Measurements from ENCODE around the gene HRH3.

GRCh38 chr20:62201173-62202082, 18.6 kb downstream of the HRH3 start:
- no peak for TF ChIP-seq CTCF (IDR thresholded peaks at IDR 0.05; ENCODE audit: low read depth, low read length)
- TF ChIP-seq POLR2A (IDR thresholded peaks at IDR 0.05; ENCODE audit: extremely low read depth, insufficient read length), result no peak
- TF ChIP-seq MAX (IDR thresholded peaks at IDR 0.05; ENCODE audit: low read depth, low read length), result no peak
